ENCODE data around the gene RBP3. TPM values are rescaled to one million over a fixed set of nuclear protein-coding genes. Genes with fewer than 3 reads are reported as not detected.
A peak's percentile ranks its signal among the peaks of the same experiment; 100 is the strongest.

Gene RBP3
- total and polyA plus RNA-seq, 8 donors = 0.07 to 0.14 (median 0.09) TPM; not detected in 5

- intact Hi-C loops (cut with DNase I) = no loop called here
- DNase-seq (no peak), ATAC-seq (no peak)
- Histone ChIP-seq H3K4me3 (no peak overlapping the region), H3K27ac (no peak overlapping the region), H3K4me1 (no peaks in the 10 kb centered on the region), H3K9me3 (no peaks in the 10 kb centered on the region), H3K36me3 (no peaks in the 10 kb centered on the region), H3K27me3 (no peaks in the 10 kb centered on the region)
- TF ChIP-seq CTCF (IDR thresholded peaks at IDR 0.05) = no peak
These were observed 874 bp upstream of the RBP3 start for GRCh38 chr10:47347303-47347675.

- Histone ChIP-seq H3K27me3 (no peaks in the 10 kb centered on the region), H3K4me1 (no peaks in the 10 kb centered on the region), H3K4me3 (no peak overlapping the region), H3K27ac (no peak overlapping the region), H3K9me3 (no peaks in the 10 kb centered on the region), H3K36me3 (no peaks in the 10 kb centered on the region)
- DNase-seq (peak in 1 of 4 donors; percentile 70), ATAC-seq (no peak)
- intact Hi-C loops (cut with DNase I) = no loop called here
- TF ChIP-seq CTCF (IDR thresholded peaks at IDR 0.05) = no peak
These were observed 703 bp downstream of the RBP3 start for GRCh38 chr10:47348661-47349470.

GRCh38 chr10:47349516-47349915 is 1.4 kb downstream of the RBP3 start:
- ATAC-seq (no peak), DNase-seq (no peak)
- Histone ChIP-seq H3K27ac (no peak overlapping the region), H3K36me3 (no peaks in the 10 kb centered on the region), H3K4me3 (no peak overlapping the region), H3K9me3 (no peaks in the 10 kb centered on the region), H3K4me1 (no peaks in the 10 kb centered on the region), H3K27me3 (no peaks in the 10 kb centered on the region)
- TF ChIP-seq CTCF (IDR thresholded peaks at IDR 0.05) = no peak
- intact Hi-C loops (cut with DNase I) = no loop called here

- H3K4me3 ChIP-seq = no peak overlapping the region
- H3K9me3 ChIP-seq = no peaks in the 10 kb centered on the region
- no peaks in the 10 kb centered on the region for H3K36me3 ChIP-seq
- intact Hi-C loops (cut with DNase I) = no loop called here
- H3K4me1 ChIP-seq = no peaks in the 10 kb centered on the region
- no peak for TF ChIP-seq CTCF (IDR thresholded peaks at IDR 0.05)
- H3K27ac ChIP-seq = no peak overlapping the region
- H3K27me3 ChIP-seq = no peaks in the 10 kb centered on the region
- peak in 1 of 4 donors; percentile 77 for DNase-seq
- no peak for ATAC-seq
These were observed 1.8 kb downstream of the RBP3 start for GRCh38 chr10:47349941-47350371.

- intact Hi-C loops (cut with DNase I) = no loop called here
- Histone ChIP-seq H3K9me3 (no peaks in the 10 kb centered on the region), H3K27ac (no peak overlapping the region), H3K36me3 (no peaks in the 10 kb centered on the region), H3K4me1 (no peaks in the 10 kb centered on the region), H3K27me3 (no peaks in the 10 kb centered on the region), H3K4me3 (no peak overlapping the region)
- no peak for TF ChIP-seq CTCF (IDR thresholded peaks at IDR 0.05)
- no peak for ATAC-seq
- no peak for DNase-seq
These were observed 2.8 kb downstream of the RBP3 start for GRCh38 chr10:47350671-47351640.
